HG03103 (cell line): ENCODE data around the gene ELFN1.
"Not testable (repeated sequence)": the region's sequence is repeated elsewhere in the genome, so short reads cannot be mapped to it uniquely, and the experiment has no call there.

Experiments
- ATAC-seq: cut with Tn5 transposase; IDR thresholded peaks from one replicate; pipeline ENCODE4 v1.9.1; 2021; ENCODE audit warnings: low read depth; ENCODE audit not compliant: unreplicated experiment

ELFN1 gene

DNA sequence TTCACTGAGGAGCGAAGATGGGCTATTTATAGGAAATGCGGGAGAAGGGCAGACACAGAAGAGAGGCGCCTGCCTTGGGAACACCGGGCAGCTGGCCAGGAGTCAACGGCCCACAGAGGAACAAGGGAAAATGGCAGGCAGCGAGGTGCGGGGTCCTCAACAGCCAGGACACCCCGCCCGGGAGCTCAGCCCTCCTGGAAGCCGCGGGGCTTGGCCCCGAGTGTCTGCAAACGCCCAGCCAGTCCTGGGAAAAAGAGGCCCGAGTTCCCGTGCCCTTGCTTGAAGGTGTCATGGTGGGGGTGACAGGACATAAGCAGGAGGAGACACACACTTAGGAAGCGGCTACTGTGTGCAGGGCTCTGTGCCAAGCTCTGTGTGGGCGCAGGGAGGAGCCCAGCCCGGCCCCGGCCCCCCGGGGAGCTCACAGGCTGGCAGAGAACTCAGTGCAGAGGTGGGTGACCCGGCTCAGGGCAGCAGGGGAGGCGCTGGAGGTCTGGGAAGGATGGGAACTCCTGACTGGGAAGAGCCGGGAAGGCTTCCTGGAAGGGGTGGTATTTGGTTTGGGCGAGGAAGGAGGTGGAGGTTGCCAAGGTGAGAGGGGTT is 79.9 kb downstream of the ELFN1 start:
- ATAC-seq: no peak

DNA sequence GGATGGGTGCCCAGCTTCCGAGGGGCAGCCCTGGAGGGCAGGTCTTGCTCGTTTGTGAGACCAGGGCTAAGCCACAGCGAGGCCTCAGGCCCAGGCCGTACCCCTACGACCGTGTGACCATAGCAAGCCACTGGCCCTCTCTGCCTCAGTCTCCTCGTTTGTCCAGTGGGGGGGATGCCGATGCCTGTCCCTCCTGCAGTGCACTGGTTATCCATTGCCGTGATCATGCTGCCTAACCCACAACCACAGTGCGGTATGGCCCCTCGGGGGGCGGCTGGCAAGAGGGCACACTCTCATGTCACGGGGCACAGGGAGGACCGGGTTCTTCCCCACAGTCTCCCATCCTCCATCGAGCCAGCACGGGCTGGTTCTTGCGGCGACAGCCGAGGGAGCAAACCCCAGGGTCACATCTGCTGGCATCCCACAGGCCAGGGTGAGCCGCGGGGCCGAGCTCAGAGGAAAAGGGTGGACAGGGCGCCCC is 80.5 kb downstream of the ELFN1 start:
- no peak for ATAC-seq

DNA sequence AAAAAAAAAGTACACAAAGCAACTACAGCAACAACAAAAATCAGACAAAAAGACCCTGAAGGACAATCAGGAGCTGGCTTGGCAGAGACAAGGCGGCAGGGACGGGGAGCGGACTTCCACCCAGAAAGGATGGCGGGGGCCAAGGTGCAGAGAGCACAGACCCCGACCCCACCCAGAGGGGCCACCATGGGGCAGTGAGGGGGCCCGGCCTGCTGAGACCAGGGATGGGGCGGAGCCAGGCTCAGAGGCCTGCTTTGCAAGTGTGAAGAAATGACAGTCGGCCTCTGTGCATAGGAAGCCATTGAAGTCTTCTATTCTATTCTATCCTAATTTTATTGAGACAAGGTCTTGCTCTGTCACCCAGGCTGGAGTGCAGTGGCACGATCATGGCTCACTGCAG is 82.0 kb downstream of the ELFN1 start:
- ATAC-seq: no peak

DNA sequence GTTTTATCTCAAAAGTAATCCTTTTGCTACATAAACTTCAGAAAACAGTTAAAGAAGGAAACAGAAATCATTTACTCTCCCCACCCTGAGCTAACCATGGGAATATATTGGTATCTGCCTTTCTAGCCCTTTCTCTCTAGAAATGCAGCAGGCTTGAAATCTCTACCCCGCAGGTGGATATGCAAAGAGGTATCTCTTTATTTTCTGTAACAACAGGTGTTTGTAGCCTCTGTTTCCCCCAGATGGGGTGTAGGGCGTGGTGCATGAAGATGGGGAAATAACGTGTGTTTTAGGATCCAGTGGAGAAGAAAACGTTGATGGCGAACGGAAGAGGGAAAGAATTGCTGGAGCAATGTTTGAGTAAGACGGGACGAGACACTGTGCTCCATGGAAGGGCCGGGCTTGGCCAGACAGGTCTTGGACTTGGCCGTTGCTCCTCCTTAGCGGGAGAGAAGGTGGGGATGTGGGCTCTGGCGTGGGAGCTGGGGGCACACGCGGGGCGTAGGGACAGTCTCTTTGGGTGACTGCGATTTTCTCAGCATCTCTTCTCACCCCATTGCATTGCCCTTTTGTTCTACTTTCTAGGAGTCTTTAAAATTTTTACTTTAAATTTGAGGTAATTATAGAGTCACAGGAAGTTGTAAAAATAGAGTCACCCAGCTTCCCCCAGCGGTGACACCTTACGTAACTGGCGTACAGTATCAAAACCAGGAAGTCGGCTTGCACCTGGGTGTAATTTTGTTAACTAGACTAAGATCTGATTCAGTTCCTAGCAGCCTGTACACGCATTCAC is 82.9 kb downstream of the ELFN1 start:
- no peak for ATAC-seq

GRCh38 chr7:1753564-1753867 is 83.4 kb downstream of the ELFN1 start:
- no peak for ATAC-seq

DNA sequence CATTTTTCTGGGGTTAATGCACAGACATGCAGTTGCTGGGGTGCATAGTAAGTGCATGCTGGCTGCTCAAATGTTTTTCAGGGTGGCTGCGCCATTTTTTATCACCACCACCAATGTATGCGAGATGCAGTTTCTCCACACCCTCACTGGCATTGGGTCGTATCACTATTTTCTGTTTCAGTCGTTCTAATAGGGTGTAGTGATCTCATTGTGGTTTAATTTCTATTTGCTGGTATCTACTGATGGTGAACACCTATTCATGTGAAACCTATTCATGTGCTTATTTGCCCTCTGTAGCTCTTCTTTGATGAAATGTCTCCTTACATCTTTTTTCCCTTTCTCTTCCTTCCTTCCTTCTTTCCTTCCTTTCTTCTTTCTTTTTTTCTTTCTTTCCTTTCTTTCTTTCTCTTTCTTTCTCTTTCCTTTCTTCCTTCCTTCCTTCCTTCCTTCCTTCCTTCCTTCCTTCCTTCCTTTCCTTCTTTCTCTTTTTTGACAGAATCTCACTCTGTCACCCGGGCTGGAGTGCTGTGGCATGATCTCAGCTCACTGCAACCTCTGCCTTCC is 84.3 kb downstream of the ELFN1 start:
- no peak for ATAC-seq

- no peak for ATAC-seq
Observed at GRCh38 chr7:1755783-1756625, 85.9 kb downstream of the ELFN1 start.

- ATAC-seq: no peak
Observed at GRCh38 chr7:1757601-1758000, 87.5 kb downstream of the ELFN1 start.

- no peak for ATAC-seq
Observed at GRCh38 chr7:1758028-1758858, 88.2 kb downstream of the ELFN1 start.

GRCh38 chr7:1758859-1759521 is 88.9 kb downstream of the ELFN1 start:
- ATAC-seq: no peak

DNA sequence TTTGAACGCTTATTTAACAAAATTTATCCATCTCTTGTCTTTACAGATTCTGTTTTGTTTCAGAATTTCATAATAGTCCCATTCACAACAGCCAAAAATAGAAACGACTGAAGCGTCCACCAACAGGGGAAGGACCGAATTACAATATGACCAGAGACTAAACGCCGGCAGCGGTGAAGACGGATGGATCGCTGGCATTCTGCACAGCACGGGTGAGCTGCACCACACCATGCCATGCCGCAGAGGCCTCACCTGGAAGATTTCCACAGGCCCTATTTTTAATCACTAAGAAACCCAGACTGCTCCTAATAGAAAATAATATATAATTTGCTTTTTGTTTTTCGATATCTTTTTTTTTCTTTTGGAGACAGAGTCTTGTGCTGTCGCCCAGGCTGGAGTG is 91.0 kb downstream of the ELFN1 start:
- no peak for ATAC-seq

DNA sequence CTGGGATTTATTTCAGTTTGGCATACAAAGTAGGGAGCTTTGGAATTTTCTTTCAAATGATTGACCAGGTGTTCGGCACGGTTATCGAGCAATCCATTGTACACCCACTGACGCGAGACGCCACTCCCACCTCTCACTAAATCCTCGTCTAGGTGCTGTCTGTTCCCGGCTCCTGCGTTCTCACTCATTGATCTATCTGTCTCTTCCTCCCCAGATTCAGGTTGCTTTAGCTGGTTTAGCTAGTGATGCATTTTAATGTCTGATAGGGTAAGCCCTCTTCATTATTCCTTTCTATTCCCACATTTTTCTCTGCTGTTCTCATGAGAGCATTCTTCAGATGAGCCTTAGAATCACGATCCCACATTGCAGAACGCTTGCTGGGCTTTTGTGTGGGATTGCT is 91.7 kb downstream of the ELFN1 start:
- no peak for ATAC-seq

DNA sequence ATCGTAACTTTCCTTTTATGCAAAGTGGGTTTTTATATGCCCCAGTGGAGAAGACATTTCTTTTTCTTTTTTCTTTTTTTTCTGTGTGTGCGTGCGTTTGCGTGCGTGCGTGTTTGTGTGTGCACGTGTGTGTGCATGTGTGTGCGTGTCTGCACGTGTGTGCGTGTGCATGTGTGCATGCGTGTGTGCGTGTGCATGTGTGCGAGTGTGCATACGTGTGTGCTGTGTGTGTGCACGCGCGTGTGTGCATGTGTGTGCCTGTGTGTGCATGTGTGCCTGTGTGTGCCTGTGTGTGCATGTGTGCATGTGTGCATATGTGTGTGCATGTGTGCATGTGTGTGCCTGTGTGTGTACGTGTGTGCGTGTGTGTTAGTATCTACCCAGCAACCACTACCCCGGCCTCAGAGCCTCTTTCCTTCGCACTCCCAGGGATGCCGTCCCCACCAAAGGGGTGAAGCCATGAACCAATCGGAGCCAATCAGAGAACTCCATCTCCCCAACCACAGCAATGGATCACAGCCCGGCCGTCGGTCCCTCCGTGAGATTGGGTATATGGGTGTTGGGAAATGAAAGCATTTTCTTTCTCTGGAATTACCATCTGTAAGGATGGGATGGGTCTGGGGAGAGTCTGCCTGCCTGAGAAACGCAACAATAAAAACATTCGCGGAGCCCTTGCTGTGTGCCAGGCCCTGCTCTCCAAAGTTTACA is 92.3 kb downstream of the ELFN1 start:
- ATAC-seq: no peak

DNA sequence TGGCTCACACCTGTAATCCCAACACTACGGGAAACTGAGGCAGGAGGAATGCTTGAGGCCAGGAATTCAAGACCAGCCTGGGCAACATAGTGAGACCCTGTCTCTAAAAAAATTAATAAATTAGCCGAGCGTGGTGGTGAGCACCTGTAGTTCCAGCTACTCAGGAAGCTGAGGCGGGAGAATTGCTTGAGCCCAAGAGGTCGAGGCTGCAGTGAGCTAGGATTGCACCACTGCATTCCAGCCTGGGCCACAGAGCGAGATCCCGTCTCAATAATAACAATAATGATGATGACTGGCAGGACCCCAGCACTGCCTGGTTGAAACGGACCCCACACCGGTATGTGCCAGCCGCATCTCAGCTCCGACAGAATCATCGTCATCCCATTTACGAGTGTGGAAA is 93.0 kb downstream of the ELFN1 start:
- no peak for ATAC-seq

GRCh38 chr7:1763911-1764310 is 93.8 kb downstream of the ELFN1 start:
- not testable (repeated sequence) for ATAC-seq

DNA sequence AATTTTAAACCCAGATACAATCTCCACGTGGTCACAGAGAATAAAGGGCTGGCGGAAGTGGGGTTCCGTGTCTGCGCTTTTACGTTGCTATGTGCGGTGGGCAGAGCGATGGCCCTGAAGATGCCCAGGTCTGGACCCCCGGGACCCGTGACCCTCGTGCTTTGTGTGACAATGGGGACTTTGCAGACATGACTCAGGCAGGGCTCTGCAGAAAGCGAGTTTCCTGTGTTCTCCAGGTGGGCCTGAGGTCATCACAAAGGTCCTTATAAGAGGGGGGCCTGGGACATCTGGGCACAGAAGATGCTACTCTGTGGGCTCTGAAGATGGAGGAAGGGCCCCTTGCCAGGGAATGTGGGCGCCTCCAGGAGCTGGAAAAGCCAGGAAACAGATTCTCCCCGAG is 95.3 kb downstream of the ELFN1 start:
- ATAC-seq: no peak

GRCh38 chr7:1767524-1767923 is 97.4 kb downstream of the ELFN1 start:
- ATAC-seq: no peak

DNA sequence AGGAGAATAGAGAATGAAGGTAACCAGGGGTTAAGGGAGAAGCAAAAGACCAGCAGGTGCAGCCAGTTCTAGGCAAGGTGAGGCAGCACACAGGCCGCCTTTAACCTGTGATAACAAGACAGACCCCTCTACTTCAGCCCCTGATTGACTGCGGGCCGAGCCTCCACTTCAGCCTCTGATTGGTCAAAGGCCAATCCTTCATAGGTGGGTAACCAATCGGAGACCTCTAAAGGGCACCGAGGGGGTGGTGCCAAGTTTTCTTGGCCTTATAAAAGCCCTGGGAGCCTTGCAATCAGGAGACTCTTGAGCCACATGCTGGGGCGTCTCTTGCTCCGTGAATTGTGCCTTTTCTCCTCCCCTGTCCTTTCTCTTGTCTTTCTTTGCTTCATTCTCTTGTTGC is 98.8 kb downstream of the ELFN1 start:
- ATAC-seq: no peak
